Gastroesophageal sphincter (tissue), 4 donors: ENCODE results near the gene SOX6. TPM values are rescaled to one million over a fixed set of nuclear protein-coding genes. Genes with fewer than 3 reads are reported as not detected.

Experiments used
- ATAC-seq: fragments of 150-250 bp; one replicate; pipeline ENCODE4 v1.9.1; 2016; ENCODE audit warnings: mild to moderate bottlenecking, moderate library complexity
- H3K27ac ChIP-seq, 4 donors: fragments of 200-600 bp; sonication (generic) in 3 of 4; 1 replicate in 3 of 4; 2 replicates in 1 of 4; pipeline ENCODE4 v1.5.1; 2016 to 2019
- H3K27me3 ChIP-seq: fragments of 200-600 bp; sonication (generic); one replicate; pipeline ENCODE4 v1.5.1; 2019
- H3K36me3 ChIP-seq, 2 donors: fragments of 200-600 bp; sonication (generic); one replicate each; pipeline ENCODE4 v1.5.1; 2019; ENCODE audit warnings: control low read depth in 1 of 2
- H3K4me1 ChIP-seq, 3 donors: fragments of 200-600 bp; sonication (generic); 1 replicate in 2 of 3; 2 replicates in 1 of 3; pipeline ENCODE4 v1.5.1; 2016 to 2019; ENCODE audit warnings: control low read depth in 2 of 3
- H3K4me3 ChIP-seq, 2 donors: fragments of 200-600 bp; sonication (generic); one replicate each; pipeline ENCODE4 v1.5.1; 2019; ENCODE audit warnings: mild to moderate bottlenecking in 1 of 2, moderate library complexity in 1 of 2
- H3K9me3 ChIP-seq, 3 donors: fragments of 200-600 bp; sonication (generic); one replicate each; pipeline ENCODE4 v1.5.1; 2017 to 2019; ENCODE audit warnings: control low read depth in 2 of 3
- CTCF ChIP-seq, 4 experiments: fragments of 200-600 bp in 2 of 4; fragments of 450-650 bp in 2 of 4; sonication (generic) in 1 of 4; IDR thresholded peaks; one replicate each; pipeline ENCODE4 v1.5.1; 2017 to 2019; ENCODE audit warnings: antibody characterized with exemption in 4 of 4, mild to moderate bottlenecking in 2 of 4, moderate library complexity in 2 of 4
- EP300 ChIP-seq: sonication (generic); formaldehyde crosslinking; IDR thresholded peaks from one replicate; pipeline ENCODE4 v1.6.1; 2017; ENCODE audit warnings: antibody characterized with exemption, mild to moderate bottlenecking
- POLR2A ChIP-seq, 2 donors: fragments of 450-650 bp; IDR thresholded peaks; one replicate each; pipeline ENCODE4 v1.6.1; 2017; ENCODE audit warnings: antibody characterized with exemption in 2 of 2, mild to moderate bottlenecking in 2 of 2, moderate library complexity in 1 of 2
- POLR2AphosphoS5 ChIP-seq: sonication (generic); formaldehyde crosslinking; IDR thresholded peaks from one replicate; pipeline ENCODE4 v1.6.1; 2017; ENCODE audit warnings: antibody characterized with exemption
- WGBS, 2 donors: methylation state at CpG; one replicate each; pipeline ENCODE4 v1.1.5; 2018; ENCODE audit warnings: low coverage in 1 of 2; 5-methylcytosine and 5-hydroxymethylcytosine counted together
- total RNA-seq, 4 donors: library from RNA; depleted of rRNA; stranded (reverse); fragments of >200 nt; gene quantifications; one replicate each; pipeline ENCODE4 v1.1.0, GENCODE V29; 2016

The SOX6 gene
- total RNA-seq, 4 donors from 2014 or later: 1.2 to 21.9 (median 6.5) TPM

- TF ChIP-seq POLR2A (IDR thresholded peaks at IDR 0.05) (no peak), POLR2AphosphoS5 (no peak), CTCF (IDR thresholded peaks at IDR 0.05) (no peak), EP300 (no peak)
- Histone ChIP-seq H3K4me3 (no peak overlapping the region), H3K27ac (no peak overlapping the region), H3K9me3 (no peaks in the 10 kb centered on the region), H3K36me3 (no peaks in the 10 kb centered on the region), H3K27me3 (no peaks in the 10 kb centered on the region), H3K4me1 (peaks cover 0 to 6% (median 0%) of the 10 kb centered on the region in 3 donors)
- WGBS, 2 donors: 100% methylated on average over 1 of the region's 1 CpG; no CpG with 5 or more reads in 1 of the 2 donors
- no peak for ATAC-seq
These were observed 266.9 kb downstream of the SOX6 start for GRCh38 chr11:16089481-16089880.

- Histone ChIP-seq H3K4me3 (no peak overlapping the region), H3K9me3 (no peaks in the 10 kb centered on the region), H3K27me3 (no peaks in the 10 kb centered on the region), H3K27ac (no peak overlapping the region), H3K4me1 (peaks cover 0 to 6% (median 0%) of the 10 kb centered on the region in 3 donors), H3K36me3 (no peaks in the 10 kb centered on the region)
- TF ChIP-seq CTCF (IDR thresholded peaks at IDR 0.05) (no peak), EP300 (no peak), POLR2AphosphoS5 (no peak)
- no peak for ATAC-seq
- WGBS, 2 donors: 50 to 53% methylated on average over 1 of the region's 1 CpG
These were observed 267.6 kb downstream of the SOX6 start for GRCh38 chr11:16088774-16089173.

GRCh38 chr11:16087886-16088285, 268.5 kb downstream of the SOX6 start:
- no peak overlapping the region for H3K27ac ChIP-seq
- TF ChIP-seq POLR2AphosphoS5 (no peak), EP300 (no peak), POLR2A (IDR thresholded peaks at IDR 0.05) (no peak), CTCF (IDR thresholded peaks at IDR 0.05) (no peak)
- ATAC-seq: no peak
- H3K27me3 ChIP-seq: no peaks in the 10 kb centered on the region
- H3K4me1 ChIP-seq: peaks cover 0 to under 1% (median 0%) of the 10 kb centered on the region in 3 donors
- WGBS, 2 donors: 80 to 100% methylated on average over 2 of the region's 2 CpGs
- no peak overlapping the region for H3K4me3 ChIP-seq
- H3K9me3 ChIP-seq: no peaks in the 10 kb centered on the region
- no peaks in the 10 kb centered on the region for H3K36me3 ChIP-seq

- ATAC-seq: no peak
- Histone ChIP-seq H3K27me3 (no peaks in the 10 kb centered on the region), H3K4me3 (no peak overlapping the region), H3K27ac (no peak overlapping the region), H3K4me1 (no peaks in the 10 kb centered on the region), H3K9me3 (no peaks in the 10 kb centered on the region), H3K36me3 (no peaks in the 10 kb centered on the region)
- 93 to 96% methylated on average over 2 to 5 of the region's 7 CpGs for WGBS, 2 donors
- TF ChIP-seq EP300: no peak
- no peak for TF ChIP-seq POLR2A (IDR thresholded peaks at IDR 0.05)
- no peak for TF ChIP-seq POLR2AphosphoS5
- TF ChIP-seq CTCF (IDR thresholded peaks at IDR 0.05): no peak
These were observed 270.0 kb downstream of the SOX6 start for GRCh38 chr11:16086229-16086819.
